GM23248 (cell line): ENCODE results near the gene SSRP1. TPM values are rescaled to one million over a fixed set of nuclear protein-coding genes. Genes with fewer than 3 reads are reported as not detected.
A peak's percentile ranks its signal among the peaks of the same experiment; 100 is the strongest.

ENCODE experiments used
- DNase-seq: peaks from one replicate; pipeline ENCODE4 v3.0.0-alpha.2; 2015
- H2AFZ ChIP-seq: fragments of 200-600 bp; sonication (generic); 2 replicates; pipeline ENCODE4 v1.6.1; 2016; ENCODE audit warnings: antibody characterized with exemption
- H3F3A ChIP-seq: fragments of 200-600 bp; sonication (generic); 2 replicates; pipeline ENCODE4 v1.6.1; 2016; ENCODE audit warnings: mild to moderate bottlenecking, antibody characterized with exemption, mixed run types; ENCODE audit not compliant: insufficient read depth
- H3K27ac ChIP-seq: fragments of 200-600 bp; sonication (generic); 2 replicates; pipeline ENCODE4 v1.5.1; 2016; ENCODE audit warnings: mild to moderate bottlenecking
- H3K27me3 ChIP-seq: fragments of 200-600 bp; sonication (generic); replicated peaks from 2 replicates; pipeline ENCODE4 v1.6.1; 2016; ENCODE audit warnings: mild to moderate bottlenecking; ENCODE audit not compliant: insufficient read depth
- H3K36me3 ChIP-seq: fragments of 200-600 bp; sonication (generic); 2 replicates; pipeline ENCODE4 v1.6.1; 2016; ENCODE audit warnings: low read depth, mild to moderate bottlenecking
- H3K4me1 ChIP-seq: fragments of 200-600 bp; sonication (generic); 2 replicates; pipeline ENCODE4 v1.6.1; 2016; ENCODE audit warnings: mild to moderate bottlenecking; ENCODE audit not compliant: insufficient read depth
- H3K4me2 ChIP-seq: fragments of 200-600 bp; sonication (generic); one replicate; pipeline ENCODE4 v1.6.1; 2016; ENCODE audit warnings: mild to moderate bottlenecking; ENCODE audit not compliant: unreplicated experiment
- H3K4me3 ChIP-seq: fragments of 200-600 bp; sonication (generic); 2 replicates; pipeline ENCODE4 v1.5.1; 2016; ENCODE audit warnings: mild to moderate bottlenecking
- H3K79me2 ChIP-seq: fragments of 200-600 bp; sonication (generic); 2 replicates; pipeline ENCODE4 v1.6.1; 2016; ENCODE audit warnings: mild to moderate bottlenecking; ENCODE audit not compliant: insufficient read depth
- H3K9ac ChIP-seq: fragments of 200-600 bp; sonication (generic); 2 replicates; pipeline ENCODE4 v1.6.1; 2016; ENCODE audit warnings: mild to moderate bottlenecking
- H3K9me2 ChIP-seq: fragments of 200-600 bp; sonication (generic); 2 replicates; pipeline ENCODE4 v1.6.1; 2016; ENCODE audit warnings: mixed run types, mild to moderate bottlenecking, moderate library complexity; ENCODE audit not compliant: insufficient read depth
- H3K9me3 ChIP-seq: fragments of 200-600 bp; sonication (generic); one replicate; pipeline ENCODE4 v1.6.1; 2017; ENCODE audit warnings: low read depth
- H4K20me1 ChIP-seq: fragments of 200-600 bp; sonication (generic); 2 replicates; pipeline ENCODE4 v1.6.0; 2016; ENCODE audit not compliant: insufficient read depth
- EZH2 ChIP-seq: fragments of 200-600 bp; sonication (generic); IDR thresholded peaks from 2 replicates; pipeline ENCODE4 v1.6.1; 2018; ENCODE audit warnings: antibody characterized with exemption, mild to moderate bottlenecking; ENCODE audit not compliant: insufficient read depth, poor library complexity, severe bottlenecking
- EZH2phosphoT487 ChIP-seq: fragments of 200-600 bp; sonication (generic); IDR thresholded peaks from 2 replicates; pipeline ENCODE4 v1.6.1; 2018; ENCODE audit warnings: antibody characterized with exemption, moderate library complexity, mild to moderate bottlenecking, low read depth; ENCODE audit not compliant: insufficient read depth
- WGBS, 2 experiments: methylation state at CpG; one replicate each; pipeline ENCODE4 v1.1.6; 2015 to 2017; ENCODE audit warnings: low lambda C conversion rate in 2 of 2, low coverage in 1 of 2; ENCODE audit errors: missing lambda C conversion rate in 2 of 2; 5-methylcytosine and 5-hydroxymethylcytosine counted together
- in situ Hi-C: fragments of 300-500 bp; cut with MboI; formaldehyde crosslinking; loops from 2 replicates; pipeline ENCODE4 v1.15.0; 2020
- polyA plus RNA-seq: library from polyadenylated mRNA; unstranded; fragments of >200 nt; fragmentation: Nextera tagmentation; extraction: Ambion mirVana; gene quantifications from 2 replicates; pipeline ENCODE4 v1.2.1, GENCODE V29; 2016
- total RNA-seq: library from RNA; depleted of rRNA; stranded (reverse); fragments of >200 nt; shearing (Covaris generic); gene quantifications from 2 replicates; pipeline ENCODE4 v1.2.3, GENCODE V29; 2014

Gene SSRP1
- total and polyA plus RNA-seq, 2 experiments from 2014 or later: 29.3 to 76.2 TPM

DNA sequence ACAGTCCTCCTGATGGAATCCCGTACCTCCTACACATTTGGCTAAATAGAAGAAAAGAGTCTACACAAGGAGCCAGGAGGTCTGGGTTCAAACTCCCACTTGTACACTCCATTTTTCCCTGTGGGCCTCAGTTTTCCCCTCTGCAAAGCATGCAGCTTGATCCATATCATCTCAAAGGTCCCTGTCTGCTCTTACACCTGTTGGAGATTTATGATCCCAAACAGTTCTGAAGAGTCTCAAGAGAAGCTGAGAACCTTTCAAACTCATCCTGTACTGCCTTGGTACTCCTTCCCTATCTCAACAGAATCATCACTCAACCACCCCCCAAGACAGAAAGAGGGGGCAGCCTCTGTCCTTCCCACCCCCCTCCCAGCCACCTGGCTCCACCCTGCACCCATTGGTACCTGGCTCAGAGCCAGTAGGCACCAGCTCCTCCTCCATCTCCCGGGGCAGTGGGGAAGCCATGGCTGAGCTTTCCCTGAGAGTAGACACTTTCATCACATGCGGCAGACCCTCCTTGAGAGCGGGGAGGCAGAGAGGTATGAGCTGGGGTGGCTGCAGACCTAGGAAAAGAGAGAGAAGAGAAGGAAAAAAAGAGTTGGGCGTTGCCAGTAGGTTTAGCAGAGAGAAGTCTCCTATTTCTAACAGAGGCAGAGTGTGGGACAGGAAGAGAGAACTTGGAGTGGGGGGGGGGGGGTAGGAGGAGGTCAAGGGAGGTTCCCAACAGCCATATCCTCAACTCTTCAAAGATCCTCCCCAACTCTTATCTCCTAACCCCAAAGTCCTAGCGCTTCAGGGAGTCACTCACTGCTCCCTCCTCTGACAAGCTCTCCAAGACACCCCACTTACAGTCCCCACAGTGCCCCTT, 14.1 kb downstream of the SSRP1 start:
- H3K9me2 ChIP-seq: no peaks in the 10 kb centered on the region
- peak overlapping the region; percentile 99 for H3K27ac ChIP-seq
- H3K9me3 ChIP-seq: no peaks in the 10 kb centered on the region
- peaks cover 72% of the 10 kb centered on the region for H3K79me2 ChIP-seq
- peaks cover 48% of the 10 kb centered on the region for H3K4me1 ChIP-seq
- H3F3A ChIP-seq: peaks cover 53% of the 10 kb centered on the region
- H3K9ac ChIP-seq: peak overlapping the region; percentile 96
- WGBS, 2 experiments: 1 to 4% methylated on average over 6 of the region's 6 CpGs
- peak overlapping the region; percentile 87 for H3K4me2 ChIP-seq
- 0 out of 2 replicates have a peak overlapping the region, but pooled peaks have one; percentile 11 for H2AFZ ChIP-seq
- DNase-seq: no peak
- no peak for TF ChIP-seq EZH2
- H4K20me1 ChIP-seq: peaks cover 7% of the 10 kb centered on the region; the same call in 1 of the 2 replicates
- H3K4me3 ChIP-seq: peak overlapping the region; percentile 89
- H3K36me3 ChIP-seq: peaks cover 26% of the 10 kb centered on the region; the same call in 1 of the 2 replicates
- H3K27me3 ChIP-seq: no peaks in the 10 kb centered on the region
- in situ Hi-C loops: no loop called here

DNA sequence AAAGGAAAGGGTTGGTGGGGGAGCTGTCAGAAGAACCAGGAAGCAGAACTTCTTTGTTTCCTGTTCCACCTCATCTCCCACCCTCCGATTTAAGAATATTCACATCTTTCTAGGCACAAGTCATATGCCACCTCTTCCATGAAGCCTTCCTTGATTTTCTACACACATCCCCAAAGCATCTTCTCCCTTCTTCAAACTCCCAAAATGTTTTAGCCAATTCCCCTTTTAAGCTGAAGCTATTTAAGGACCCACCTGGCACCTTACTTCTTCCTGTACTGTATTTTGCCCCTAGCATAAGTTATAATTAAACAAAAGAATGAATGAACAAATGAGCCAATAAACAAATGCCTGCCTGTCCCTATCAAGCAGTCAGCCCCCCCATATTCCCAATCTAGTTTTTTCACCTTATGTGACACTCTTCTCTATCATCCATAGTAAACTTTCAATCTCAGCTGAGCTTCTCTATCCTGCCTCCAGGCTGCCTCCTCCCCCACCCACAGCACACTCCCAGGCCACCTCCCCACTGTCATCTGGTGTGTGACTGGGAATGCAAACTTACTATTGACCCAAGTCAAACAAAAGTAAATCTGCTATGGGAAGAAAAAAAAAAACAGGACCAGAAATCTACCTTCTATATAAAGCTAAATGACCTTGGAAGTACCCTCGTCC, 14.8 kb downstream of the SSRP1 start:
- Histone ChIP-seq H3K27ac (peak overlapping the region; percentile 99), H3K9ac (peak overlapping the region; percentile 96), H3K79me2 (peaks cover 79% of the 10 kb centered on the region), H3K9me2 (no peaks in the 10 kb centered on the region), H3K36me3 (peaks cover 33% of the 10 kb centered on the region; the same call in 1 of the 2 replicates), H3K4me3 (peak overlapping the region; percentile 89), H3K27me3 (no peaks in the 10 kb centered on the region), H4K20me1 (peaks cover 12% of the 10 kb centered on the region; the same call in 1 of the 2 replicates), H3K4me2 (peak overlapping the region; percentile 87), H3K4me1 (peaks cover 44% of the 10 kb centered on the region), H3F3A (peaks cover 53% of the 10 kb centered on the region), H3K9me3 (no peaks in the 10 kb centered on the region), H2AFZ (no peak overlapping the region)
- in situ Hi-C loops: no loop called here
- TF ChIP-seq EZH2phosphoT487: no peak
- no peak for TF ChIP-seq EZH2
- 24 to 41% methylated on average over 2 of the region's 2 CpGs for WGBS, 2 experiments
- peak; percentile 26 for DNase-seq

DNA sequence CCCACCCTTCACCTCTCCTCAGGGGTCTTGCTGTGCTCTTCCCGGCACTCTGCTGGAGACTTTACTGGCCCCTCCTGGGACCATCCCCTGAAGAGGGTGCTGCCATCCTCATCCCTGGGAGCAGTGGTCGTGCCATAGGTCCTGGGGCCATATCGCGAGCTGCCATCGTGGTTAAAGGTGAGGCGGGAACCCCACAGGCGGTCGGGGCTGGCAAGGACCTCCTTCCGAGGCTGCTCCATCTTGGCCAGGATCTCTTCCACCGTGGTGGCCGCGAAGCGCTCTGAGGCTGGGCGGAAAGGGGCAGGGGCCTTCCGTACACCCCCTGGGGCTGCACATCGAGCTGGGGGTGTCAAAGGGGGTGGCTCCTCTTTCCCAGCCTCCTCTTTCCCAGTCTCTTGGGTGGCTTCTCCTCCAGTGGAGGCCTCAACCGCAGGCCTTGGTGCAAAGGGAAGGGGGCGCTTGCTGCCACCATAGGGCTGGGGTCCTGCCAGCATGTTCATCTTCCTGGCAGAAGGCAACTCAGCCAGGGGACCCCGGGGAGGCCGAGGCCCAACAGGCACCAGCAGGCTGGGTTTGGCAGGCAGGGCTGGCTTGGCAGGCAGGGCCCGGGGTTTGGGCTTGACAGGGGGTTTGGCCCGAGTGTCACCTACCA, 15.5 kb downstream of the SSRP1 start:
- Histone ChIP-seq H3K79me2 (peaks cover 86% of the 10 kb centered on the region), H3K9me2 (no peaks in the 10 kb centered on the region), H3F3A (peaks cover 50% of the 10 kb centered on the region), H3K9ac (no peak overlapping the region), H3K9me3 (no peaks in the 10 kb centered on the region), H3K4me1 (peaks cover 38% of the 10 kb centered on the region), H3K27ac (no peak overlapping the region; the same call in 1 of the 2 replicates), H3K27me3 (no peaks in the 10 kb centered on the region), H3K4me3 (peak overlapping the region; percentile 89; the same call in 1 of the 2 replicates), H3K36me3 (peaks cover 36% of the 10 kb centered on the region; the same call in 1 of the 2 replicates), H4K20me1 (peaks cover 12% of the 10 kb centered on the region; the same call in 1 of the 2 replicates), H2AFZ (no peak overlapping the region), H3K4me2 (peak overlapping the region; percentile 87)
- in situ Hi-C loops: no loop called here
- TF ChIP-seq EZH2 (no peak), EZH2phosphoT487 (no peak)
- WGBS, 2 experiments: 56 to 60% methylated on average over 21 to 22 of the region's 22 CpGs
- no peak for DNase-seq

DNA sequence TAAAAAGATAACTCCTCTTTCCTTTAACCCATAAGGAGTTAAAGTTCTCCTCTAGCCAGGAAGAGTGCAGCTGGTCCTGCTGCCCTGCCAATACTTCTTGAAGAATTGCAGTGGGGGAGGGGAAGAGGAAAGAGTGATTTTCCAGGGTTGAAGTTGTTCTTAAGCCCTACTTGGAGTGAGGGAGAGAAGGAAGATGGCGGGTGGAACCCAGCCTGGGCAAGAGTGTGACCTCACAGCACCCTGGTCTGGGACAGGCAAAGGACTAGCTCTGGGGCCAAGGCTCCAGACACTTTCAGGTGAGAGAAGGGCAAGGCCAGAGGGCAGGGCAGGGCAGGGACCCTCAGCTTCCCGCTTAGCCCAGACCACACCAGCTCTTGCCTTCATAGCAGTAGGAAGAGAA, 17.5 kb downstream of the SSRP1 start:
- TF ChIP-seq EZH2phosphoT487: no peak
- TF ChIP-seq EZH2: no peak
- no peaks in the 10 kb centered on the region for H3K27me3 ChIP-seq
- H2AFZ ChIP-seq: no peak overlapping the region
- peak; percentile 54 for DNase-seq
- peaks cover 50% of the 10 kb centered on the region for H3F3A ChIP-seq
- no peak overlapping the region for H3K4me3 ChIP-seq
- no peaks in the 10 kb centered on the region for H3K9me3 ChIP-seq
- peaks cover 36% of the 10 kb centered on the region; the same call in 1 of the 2 replicates for H3K36me3 ChIP-seq
- H3K4me1 ChIP-seq: peaks cover 36% of the 10 kb centered on the region
- no peak overlapping the region for H3K9ac ChIP-seq
- H3K79me2 ChIP-seq: peaks cover 88% of the 10 kb centered on the region
- no peaks in the 10 kb centered on the region for H3K9me2 ChIP-seq
- H4K20me1 ChIP-seq: peaks cover 12% of the 10 kb centered on the region; the same call in 1 of the 2 replicates
- no peak overlapping the region for H3K27ac ChIP-seq
- no peak overlapping the region for H3K4me2 ChIP-seq
- whole genome bisulfite sequencing, 2 experiments: 51 to 62% methylated on average over 2 of the region's 2 CpGs
- in situ Hi-C loops: no loop called here
